PC-3 (cell line): ENCODE results near the gene FIGLA.

Experiments
- EZH2 ChIP-seq: fragments of 300-600 bp; sonication (generic); IDR thresholded peaks from one replicate; pipeline ENCODE4 v1.6.1; 2017; ENCODE audit warnings: antibody characterized with exemption, mild to moderate bottlenecking, low read length; ENCODE audit not compliant: unreplicated experiment
- EZH2phosphoT487 ChIP-seq: fragments of 300-600 bp; sonication (generic); IDR thresholded peaks from 2 replicates; pipeline ENCODE4 v1.6.1; 2018; ENCODE audit warnings: mild to moderate bottlenecking, antibody characterized with exemption, low read length, borderline replicate concordance
- TF ChIP-seq, protein P1 (sequence below): fragments of 300-600 bp; sonication (generic); conservative IDR thresholded peaks from 2 replicates; pipeline ENCODE4 v1.5.1; 2017; ENCODE audit warnings: antibody characterized with exemption, low read depth, mild to moderate bottlenecking, low read length

DNA sequence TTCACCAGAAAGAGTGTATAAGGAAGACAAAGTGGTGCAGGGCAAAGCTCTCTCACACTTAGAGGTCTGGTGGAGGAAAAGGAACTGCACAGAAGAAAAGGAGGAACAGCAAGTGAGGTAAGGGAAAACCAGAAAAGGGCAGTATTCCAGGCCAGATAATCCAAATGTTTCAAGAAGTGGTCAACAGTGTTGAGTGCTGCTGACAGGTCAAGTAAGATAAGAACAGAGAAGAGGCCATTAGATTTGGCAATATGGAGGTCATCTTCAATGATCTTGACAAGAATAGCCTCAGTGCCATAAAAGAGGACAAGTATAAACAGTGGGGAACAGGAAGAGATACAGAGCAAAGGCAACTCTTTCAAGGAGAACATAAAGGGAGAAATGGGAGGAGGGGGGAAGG lies 37.4 kb downstream of the FIGLA start:
- TF ChIP-seq EZH2 (no peak), EZH2phosphoT487 (no peak)
- TF ChIP-seq, protein P1, sequence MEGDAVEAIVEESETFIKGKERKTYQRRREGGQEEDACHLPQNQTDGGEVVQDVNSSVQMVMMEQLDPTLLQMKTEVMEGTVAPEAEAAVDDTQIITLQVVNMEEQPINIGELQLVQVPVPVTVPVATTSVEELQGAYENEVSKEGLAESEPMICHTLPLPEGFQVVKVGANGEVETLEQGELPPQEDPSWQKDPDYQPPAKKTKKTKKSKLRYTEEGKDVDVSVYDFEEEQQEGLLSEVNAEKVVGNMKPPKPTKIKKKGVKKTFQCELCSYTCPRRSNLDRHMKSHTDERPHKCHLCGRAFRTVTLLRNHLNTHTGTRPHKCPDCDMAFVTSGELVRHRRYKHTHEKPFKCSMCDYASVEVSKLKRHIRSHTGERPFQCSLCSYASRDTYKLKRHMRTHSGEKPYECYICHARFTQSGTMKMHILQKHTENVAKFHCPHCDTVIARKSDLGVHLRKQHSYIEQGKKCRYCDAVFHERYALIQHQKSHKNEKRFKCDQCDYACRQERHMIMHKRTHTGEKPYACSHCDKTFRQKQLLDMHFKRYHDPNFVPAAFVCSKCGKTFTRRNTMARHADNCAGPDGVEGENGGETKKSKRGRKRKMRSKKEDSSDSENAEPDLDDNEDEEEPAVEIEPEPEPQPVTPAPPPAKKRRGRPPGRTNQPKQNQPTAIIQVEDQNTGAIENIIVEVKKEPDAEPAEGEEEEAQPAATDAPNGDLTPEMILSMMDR: no peak
